Activated CD8-positive, alpha-beta memory T cell treated with anti-CD3 and anti-CD28 coated beads, Interleukin-2, amount 50 U/mL, for 24 hours (primary cell): Measurements from ENCODE around the gene C11orf24.

Source experiments
- DNase-seq: peaks from one replicate; pipeline ENCODE4 v3.0.0-alpha.2; 2020; ENCODE audit errors: extremely low read depth

The C11orf24 gene

DNA sequence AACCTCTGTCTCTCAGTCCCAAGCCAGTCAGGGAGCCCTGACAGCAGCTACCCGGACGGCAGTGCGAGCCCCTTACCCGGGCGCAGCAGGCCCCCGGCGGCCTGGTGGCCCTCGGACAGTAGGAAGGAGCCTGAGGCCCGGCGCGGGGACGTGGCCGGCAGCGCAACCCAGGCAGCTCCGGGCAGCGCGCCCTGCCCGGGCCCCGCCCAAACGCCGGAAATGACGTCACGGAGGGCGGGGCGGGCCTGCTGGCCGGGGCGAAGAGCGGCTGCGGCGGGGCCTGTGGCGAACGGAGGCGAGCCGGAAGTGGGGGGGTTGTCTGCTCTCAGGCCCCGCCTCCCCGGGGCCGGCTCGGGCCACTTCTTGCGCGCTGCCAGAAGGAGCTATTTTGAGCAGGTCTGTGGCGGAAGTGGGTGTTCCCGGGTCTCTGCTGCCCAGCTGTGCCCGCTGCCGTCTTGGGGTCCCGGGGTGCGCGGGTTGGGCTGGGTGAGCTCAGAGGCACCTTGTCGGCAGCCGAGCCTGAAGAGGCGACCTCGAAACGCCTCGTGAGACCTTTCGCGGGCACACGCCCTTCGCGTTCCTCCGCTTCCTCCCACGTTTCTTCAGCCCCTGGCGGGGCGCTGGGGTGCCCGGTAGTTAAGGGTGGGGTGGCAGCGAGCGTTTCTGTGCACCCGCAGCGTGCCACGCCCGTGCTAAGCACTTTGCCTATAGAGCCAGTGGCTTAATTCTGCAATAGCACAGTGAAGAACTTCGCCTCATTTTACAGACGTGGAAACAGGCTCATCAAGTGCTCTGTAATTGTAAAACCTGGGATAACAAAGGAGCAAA, at the start of gene C11orf24:
TSS of gene C11orf24 (minus strand) at position 193 of the 828 bp plus-strand sequence. CDS start 8,206 bp downstream, outside the sequence.
- DNase-seq = peak; percentile 80

DNA sequence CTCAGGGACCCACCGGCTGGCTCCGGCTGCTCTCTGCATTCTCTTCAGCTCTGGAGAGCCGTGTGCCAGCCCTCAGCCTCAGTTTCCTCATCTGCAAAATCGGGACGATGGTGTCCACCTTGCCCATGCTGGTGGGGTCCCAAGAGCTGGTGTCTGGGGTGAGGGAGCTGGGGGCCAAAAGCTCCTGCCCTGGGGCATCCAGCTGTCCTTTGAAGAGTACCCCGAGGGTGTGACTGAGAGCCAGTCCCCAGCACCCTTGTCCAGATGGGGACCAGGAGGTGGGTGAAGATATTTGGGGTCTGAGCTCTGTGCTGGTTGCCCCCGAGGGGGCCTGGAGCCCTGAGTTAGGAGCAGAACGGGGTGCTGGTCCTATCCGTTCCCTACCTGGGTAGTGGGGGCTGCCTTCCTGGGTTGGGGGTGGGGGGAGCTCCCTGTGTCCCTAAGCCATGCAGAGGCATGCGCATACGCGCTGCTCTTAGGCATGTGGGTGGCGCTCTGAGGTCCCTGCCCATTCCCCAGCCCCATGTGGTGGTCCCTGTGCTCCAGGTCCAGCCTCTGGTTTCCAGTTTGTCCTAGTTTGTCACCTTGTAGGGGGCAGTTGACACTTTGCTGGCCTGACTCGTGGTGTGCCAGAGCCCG, 45.5 kb upstream of the C11orf24 start:
- no peak for DNase-seq

DNA sequence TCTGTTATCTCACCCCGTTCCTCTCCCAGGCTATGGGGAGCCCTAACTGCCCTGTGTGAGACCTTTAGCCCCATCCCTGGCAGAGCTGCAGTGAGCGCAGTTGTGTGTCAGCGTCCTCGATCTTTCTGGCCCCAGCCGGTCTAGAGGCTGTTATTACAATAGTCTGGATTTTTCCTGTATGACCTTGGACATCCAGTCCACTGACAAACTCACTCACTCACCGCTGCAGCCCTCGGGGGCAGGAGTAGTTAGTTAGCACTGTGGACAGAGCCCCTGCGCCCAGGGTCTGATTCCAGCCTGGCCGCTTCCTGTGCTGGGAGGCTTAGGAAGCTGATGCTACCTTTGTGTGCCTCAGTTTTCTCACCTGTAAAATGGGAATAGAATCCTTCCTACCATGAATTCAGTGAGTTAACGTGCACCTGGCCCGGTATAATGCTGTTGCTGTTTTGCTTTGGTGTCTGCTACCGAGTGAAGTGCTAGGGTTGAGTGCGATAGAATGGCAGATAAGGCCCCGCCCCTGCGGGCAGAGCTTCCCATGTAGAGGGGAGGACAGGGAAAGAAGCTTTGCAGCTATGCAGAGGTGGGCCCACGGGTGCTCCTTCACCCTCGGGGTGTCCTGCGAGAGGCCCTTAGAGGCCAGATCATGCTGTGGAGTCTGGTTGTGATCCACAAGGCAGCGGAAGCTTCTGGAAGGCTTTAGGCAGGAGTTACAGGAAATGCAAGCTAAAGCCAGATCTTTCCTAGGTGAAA, 43.6 kb upstream of the C11orf24 start:
- DNase-seq = no peak

DNA sequence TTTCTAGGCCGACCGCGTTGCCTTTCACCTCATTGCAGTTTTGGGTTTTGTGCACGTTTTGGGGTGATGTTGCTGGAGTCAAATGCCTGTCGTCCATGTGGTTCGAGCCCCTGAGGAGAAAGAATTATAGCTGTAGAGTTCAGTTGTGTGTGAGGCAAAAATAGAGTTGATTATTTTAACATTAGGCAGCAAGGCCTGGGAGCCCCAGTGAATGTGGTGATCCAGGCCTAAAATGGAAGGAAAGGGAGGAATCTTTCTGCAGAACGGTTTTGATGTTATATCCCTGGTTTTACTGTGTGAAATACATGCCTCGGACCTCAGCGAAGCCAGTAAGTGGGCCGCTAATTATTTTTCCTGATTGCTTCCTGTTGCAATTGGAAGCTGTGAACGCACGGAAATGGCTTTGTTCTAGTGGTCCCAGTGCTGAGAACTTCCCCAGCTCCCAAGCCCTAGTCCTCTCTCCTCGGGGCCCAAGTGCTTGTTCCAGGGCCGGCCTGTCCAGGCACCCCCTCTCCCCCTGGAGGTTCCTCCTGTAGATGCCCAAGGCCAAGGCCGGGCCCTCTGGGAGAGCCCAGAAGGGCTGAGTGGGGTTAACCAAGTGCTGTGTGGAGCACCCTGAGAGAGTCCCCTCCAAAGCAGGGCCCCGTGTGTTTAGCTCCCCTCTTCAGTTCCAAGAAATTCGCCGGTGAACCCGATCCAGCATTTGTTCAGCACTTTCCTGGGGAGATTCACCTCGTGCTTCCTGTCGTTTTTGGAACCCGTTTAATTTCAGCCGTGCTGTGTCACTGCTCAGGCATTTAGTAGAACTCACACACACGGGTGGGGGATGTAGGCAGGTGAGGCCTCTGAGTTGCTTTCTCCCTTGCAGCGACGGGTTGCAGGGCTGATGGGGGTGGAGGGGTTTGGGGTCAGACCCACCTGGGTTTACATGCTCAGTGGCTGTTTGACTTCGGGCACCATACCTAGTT, 42.7 kb upstream of the C11orf24 start:
- DNase-seq = no peak

DNA sequence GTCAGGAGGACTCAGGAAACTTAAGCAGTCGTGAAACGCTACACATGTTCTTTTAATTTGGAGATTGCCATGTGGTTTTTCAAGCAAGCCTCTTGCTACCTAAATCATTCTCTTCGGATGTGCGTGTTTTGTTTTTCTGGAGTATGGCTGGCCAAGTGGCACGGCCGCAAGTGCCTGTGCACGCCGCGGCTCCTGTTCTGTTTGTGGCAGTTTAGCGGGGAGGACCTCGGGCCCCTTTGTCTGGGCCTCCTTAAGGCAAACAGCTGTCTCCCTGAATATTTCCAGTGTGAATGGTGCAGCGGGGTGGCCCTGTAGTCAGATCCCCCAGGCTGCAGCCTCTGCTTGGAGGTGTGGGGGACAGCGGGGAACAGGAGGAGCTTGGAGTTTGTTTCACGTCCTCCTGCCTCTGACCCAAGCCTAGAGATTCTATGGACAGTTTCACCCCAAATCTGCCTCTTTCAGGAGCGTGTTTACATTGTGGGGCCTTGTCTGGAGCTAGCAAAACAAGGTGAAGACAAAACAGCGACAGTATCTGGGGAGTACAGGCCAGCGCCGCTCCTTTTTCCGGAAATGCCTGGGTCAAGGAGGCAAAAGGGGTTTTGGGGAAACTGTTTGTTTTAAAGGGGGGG, 41.9 kb upstream of the C11orf24 start:
- DNase-seq = no peak

DNA sequence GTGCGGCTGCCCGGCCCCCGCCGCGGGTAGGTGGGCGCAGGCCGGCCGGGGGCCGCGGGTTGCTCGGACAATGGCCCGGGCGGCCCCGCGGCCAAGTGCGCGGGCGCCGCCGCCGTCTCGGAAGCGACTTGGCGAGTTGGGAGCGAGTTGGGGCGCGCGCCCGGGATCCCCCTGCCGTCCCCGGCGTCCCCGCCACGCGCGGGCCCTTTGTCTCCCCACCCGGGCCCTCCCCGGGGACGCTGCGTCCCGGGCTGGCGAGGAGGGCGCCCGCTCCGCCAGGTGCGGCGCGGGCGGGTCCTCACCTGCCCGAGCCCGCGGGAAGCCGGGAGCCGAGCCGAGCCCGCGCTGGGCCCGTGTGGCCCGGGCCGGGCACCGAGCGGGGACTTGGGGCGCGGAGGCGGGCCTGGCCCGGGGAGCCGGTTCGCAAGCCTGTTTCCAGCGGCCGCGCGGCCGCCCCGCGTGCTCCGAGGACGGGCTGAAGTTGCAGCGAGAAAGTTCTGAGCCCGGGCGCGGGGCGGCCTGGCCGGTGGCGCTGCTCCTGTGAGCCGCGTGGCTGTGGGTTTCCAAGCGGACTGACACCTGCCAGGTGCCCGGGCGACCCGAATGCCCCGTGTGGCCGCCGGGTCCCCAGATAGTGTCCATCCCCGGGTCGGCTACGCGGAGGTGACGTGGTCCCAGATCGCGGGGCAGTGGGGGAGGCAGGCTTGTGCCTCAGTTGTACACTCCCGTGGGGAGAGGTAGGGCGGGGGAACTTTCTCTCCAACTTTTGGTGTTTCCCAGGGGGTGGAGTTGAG, 41.2 kb upstream of the C11orf24 start:
- DNase-seq = no peak

DNA sequence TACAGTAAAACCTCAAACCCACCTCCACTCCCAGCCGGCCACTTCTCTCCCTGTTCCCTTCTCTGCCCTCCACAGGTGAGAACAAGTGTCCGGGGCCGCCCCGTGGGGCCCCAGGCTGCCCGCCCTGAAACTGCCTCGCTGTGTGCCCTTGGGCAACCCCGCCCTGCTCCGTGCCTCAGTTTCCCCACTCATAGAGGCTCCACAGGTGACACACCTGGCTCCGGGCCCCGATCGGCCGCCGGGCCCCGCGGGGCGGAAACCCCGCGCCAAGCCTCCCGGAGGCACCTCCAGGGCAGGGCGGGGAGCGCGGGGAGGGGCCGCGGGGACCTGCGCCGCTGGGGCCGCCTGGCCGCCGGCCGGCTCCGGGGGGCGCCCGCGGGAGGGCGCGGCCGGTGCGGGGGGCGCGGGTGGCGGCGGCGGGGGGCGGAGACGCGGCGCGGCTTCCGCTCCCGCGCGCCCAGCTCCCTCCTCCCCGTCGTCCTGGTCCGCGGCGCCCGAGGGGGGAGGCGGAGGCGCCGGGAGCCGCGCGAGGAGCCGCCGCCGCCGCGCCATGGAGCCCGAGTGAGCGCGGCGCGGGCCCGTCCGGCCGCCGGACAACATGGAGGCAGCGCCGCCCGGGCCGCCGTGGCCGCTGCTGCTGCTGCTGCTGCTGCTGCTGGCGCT, 40.5 kb upstream of the C11orf24 start, which contains the start of gene LRP5:
TSS of gene LRP5 (plus strand) at position 475 of the 663 bp plus-strand sequence. CDS start at position 599, 124 bp downstream.
- no peak for DNase-seq

DNA sequence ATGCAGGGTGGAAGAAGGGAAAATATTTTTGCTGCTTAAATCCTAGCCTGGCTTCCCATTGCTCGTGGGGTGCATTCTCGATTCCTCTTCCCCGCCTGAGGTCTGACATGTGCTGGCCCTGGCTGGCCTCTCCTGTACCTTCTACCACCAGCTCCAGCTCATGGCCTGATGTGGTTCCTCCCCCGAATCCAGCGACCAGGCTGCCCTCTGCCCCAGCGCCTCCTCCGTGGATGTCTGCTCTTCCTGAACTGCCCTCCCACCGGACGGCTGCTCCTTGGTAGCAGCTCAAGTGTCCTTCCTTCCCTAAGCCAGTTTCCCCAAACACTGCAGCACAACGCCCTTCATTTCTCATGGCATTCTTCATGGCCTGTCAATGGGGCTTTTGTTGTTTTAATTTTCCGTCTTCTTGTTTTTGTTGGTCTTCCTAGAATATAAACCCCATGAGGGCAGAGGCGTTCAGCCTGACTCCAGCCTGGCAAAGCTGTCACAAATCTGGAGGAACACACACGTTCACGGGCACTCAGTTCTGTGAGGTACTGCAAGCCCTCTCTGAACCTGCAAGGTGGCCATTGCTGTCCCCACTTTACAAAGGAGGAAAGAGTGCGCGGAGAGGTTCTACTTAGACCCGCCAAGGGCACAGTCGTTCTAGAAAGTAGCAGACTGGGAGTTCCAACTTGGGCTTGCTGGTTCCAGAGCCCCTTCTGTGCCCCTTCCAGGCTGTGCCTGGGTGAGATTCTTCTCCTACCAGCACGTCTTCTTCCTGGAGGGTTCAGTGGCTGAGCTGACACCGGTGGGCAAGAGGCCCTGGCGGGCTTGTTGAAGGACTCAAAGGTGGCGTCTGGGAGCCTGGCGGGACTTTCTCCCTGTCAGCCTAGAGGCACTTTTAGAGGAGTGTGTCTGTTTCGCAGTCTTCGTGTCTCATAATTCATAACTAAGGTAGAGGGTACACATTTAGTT, 39.7 kb upstream of the C11orf24 start:
- DNase-seq = no peak

DNA sequence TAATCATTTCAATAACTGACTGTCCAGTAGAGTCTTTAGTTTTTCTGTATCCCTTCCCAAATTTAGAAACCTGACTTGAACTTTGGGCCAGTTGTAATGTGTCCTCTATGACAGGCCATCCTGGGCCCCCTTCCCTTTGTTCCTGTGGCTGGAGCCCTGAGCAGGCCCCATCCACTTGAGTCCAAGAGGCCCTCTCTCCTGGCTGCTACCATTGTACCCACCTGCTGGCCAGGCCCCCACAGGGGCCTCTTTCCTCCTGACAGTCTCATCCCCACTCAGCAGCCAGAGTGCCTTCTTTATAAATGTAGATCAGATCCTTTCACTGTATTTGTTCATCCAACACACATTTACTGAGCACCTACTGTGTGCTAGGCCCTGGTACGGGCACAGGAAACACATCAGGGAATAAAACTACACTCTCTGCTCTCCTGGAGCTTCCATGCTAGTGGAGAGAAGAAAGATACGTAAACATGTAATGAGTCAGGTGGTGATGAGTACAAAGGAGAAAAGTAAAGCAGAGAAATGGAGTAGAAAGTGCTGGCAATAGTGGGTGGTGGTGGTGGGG, 37.9 kb upstream of the C11orf24 start:
- no peak for DNase-seq

DNA sequence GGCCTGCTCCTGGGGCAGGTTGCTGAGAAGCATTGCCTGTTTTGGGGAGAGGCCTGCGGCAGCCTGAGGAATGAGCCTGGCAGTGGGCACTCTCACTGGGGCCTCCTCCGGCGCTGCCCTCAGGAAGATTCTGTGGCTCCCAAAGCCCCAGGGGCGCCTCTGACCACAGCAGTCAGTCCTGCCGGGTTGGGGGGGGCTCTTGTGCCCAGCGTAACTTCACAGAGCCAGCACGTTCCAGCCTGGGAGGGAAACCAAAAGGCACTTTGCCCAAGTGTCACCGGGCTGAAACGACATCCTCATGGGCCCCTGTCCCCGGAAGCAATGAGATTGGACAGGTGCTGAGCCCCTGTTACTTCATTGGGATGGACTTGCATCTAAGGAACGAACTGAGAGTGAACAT, 36.3 kb upstream of the C11orf24 start:
- no peak for DNase-seq

DNA sequence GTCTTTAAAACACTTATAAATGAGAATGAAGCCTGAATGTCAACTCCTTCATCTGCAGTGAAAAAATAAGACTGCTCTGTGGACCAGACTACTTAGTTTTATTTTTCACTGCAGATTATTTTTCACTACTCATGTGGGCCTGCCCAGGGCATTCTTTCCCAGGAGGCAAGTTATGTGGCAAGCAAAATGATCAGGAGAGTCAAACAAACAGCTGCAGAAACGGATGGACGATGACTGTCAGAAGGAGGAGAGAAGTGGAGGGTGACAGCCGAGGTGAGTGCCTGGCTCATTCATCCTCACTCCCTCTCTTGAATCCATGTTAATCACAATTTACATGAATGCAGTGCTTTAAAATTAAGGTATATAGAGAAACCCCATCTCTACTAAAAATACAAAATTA, 34.9 kb upstream of the C11orf24 start:
- no peak for DNase-seq

DNA sequence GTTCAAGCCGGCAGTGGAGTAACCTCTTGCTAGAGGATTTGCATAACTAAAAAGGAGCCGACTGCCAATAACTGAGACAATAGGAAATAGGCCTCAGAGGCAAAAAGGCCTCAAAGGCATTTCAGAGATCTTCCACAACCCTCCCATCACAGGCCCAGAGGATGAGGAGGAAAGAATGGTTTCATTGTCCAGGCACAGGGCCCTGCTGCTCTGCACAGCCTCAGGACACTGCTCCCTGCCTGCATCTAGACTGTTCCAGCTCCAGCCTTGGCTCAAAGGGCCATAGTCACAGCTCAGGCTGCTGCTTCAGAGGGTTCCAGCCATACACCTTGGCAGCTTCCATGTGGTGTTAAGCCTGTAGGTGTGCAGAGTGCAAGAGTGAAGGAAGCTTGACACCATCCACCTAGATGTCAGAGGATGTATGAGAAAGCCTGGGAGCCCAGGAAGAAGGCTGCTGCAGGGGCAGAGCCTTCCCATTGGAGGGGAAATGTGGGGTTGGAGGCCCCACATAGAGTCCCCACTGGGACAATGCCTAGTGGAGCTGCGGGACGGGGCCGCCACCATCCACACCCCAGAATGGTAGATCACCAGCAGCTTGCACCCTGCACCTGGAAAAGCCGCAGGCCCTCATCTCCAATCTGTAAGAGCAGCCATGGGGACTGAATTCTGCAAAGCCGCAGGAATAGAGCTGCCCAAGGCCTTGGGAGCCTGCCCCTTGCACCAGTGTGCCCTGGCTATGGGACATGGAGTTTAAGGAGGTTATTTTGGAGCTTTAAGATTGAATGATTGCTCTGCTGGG, 32.4 kb upstream of the C11orf24 start:
- no peak for DNase-seq

DNA sequence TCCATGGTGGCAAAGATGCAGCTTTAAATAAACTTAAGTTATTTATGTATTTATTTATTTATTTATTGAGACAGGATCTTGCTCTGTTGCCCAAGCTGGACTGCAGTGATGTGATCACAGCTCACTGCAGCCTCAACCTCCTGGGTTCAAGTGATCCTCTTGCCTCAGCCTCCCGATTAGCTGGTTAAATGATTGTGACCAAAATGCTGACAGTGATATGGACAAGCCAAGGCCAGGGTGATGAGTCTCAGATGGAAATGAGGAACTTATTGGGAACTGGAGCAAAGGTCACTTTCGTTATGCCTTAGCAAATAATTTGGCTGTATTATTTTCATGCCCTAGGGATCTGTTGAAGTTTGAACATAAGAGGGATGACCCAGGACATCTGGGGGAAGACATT, 31.3 kb upstream of the C11orf24 start:
- DNase-seq = no peak

DNA sequence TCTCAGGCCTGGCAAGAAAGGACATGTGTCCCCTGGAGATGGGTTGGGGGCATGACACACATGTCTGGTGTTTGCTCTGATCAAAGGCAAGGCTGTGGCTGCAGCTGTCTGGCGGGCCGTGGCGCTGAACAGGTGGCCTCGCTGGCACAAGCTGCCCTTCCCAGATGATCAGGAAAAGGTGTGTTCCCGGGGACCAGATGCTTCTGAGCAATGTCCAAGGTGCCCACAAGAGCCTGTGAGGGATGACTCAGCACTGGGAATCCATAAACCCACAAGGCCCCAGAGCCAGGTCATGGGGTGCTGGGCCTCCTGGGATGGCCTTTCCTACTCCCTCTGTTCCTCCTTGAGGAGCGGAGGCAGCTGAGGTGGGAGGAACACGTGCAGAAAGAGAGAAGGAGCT, 30.9 kb upstream of the C11orf24 start:
- no peak for DNase-seq

DNA sequence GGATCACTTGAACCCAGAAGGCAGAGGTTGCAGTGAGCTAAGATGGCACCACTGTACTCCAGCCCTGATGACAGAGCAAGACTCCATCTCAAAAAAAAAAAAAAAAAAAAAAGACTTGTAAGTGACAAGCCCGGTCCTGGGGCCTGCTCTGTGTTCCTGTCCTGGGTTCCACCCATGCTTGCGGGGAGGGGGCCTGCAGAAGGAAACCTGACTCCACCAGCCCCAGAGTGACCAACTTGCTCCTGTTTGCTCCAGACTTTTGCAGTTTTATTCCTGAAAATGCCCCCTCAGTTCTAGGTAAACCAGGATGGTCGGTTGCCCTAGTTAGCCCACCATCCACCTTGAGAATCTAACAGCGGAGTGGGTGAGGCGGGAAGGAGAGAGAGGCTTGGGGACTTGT, 30.5 kb upstream of the C11orf24 start:
- DNase-seq = no peak

DNA sequence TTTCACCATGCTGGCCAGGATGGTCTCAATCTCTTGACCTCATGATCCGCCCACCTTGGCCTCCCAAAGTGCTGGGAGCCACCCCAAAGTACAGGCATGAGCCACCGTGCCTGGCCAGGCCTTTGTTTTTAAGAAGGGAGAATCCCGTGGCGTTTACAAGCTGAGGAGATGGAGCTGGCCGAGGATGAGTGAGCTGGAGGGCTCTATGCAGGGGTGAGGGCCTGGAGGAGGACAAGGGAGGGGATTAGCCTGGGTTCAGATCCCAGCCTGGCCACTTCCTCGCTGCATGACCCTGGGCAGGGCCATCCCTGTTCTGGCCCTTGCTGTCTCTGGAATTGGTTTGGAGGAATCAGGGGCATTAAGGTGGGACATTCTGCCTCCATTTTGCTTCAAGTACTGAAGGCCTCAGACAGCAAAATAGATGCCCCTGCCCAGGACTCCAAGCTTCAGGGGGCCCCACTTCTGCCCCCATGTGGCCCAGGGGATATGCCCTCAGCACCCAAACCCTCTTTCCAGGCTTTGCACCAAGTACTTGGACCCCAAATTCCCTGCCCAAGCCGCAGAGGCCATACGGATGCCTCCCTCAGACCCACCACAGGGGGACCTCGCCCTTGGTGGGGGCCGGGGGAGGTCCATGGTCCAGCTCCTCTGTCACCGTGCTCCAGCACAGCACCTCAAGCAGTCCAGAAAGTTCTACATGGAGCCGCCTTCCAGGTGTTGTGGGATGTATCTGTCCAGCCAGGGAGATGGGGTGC, 28.5 kb upstream of the C11orf24 start:
- no peak for DNase-seq
